Measurements from ENCODE around the gene PAX8.

DNA sequence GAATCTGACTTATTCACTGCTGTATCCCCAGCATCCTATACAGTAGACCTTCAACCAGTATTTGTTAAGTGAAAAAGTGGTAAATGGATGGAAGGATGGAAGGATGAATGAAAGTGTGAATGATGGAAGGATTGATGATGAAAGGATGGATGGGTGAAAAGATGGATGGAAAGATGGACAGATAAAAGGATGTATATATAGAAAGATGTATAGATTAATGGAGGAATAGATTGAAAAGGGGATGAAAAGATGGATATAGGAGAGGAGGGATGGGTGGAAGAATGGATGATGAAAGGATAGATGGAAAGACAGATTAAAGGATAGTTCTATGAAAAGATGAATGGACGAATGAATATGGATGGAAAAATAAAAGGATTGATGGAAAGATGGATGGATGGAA is 54.9 kb downstream of the PAX8 start:
- TF ChIP-seq, protein P1, sequence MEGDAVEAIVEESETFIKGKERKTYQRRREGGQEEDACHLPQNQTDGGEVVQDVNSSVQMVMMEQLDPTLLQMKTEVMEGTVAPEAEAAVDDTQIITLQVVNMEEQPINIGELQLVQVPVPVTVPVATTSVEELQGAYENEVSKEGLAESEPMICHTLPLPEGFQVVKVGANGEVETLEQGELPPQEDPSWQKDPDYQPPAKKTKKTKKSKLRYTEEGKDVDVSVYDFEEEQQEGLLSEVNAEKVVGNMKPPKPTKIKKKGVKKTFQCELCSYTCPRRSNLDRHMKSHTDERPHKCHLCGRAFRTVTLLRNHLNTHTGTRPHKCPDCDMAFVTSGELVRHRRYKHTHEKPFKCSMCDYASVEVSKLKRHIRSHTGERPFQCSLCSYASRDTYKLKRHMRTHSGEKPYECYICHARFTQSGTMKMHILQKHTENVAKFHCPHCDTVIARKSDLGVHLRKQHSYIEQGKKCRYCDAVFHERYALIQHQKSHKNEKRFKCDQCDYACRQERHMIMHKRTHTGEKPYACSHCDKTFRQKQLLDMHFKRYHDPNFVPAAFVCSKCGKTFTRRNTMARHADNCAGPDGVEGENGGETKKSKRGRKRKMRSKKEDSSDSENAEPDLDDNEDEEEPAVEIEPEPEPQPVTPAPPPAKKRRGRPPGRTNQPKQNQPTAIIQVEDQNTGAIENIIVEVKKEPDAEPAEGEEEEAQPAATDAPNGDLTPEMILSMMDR (conservative IDR thresholded peaks at IDR 0.05) = no peak
- no peak for TF ChIP-seq ZFX (IDR thresholded peaks at IDR 0.05)
